C4-2B (cell line): ENCODE results near the gene CPSF6.
"Not testable (repeated sequence)": the region's sequence is repeated elsewhere in the genome, so short reads cannot be mapped to it uniquely, and the experiment has no call there.

Experiments
- H3K27ac ChIP-seq: fragments of 450-650 bp; 2 replicates; pipeline ENCODE4 v1.5.1; 2017
- CTCF ChIP-seq: fragments of 450-650 bp; conservative IDR thresholded peaks from 2 replicates; pipeline ENCODE4 v1.5.1; 2017; ENCODE audit warnings: mild to moderate bottlenecking
- ZFX ChIP-seq: fragments of 450-650 bp; IDR thresholded peaks from 2 replicates; pipeline ENCODE4 v1.6.1; 2017

CPSF6 gene

GRCh38 chr12:69239352-69239921, at the start of gene CPSF6:
TSS of gene CPSF6 (plus strand) at chr12:69239569. CDS start at chr12:69239647, 78 bp downstream.
- TF ChIP-seq ZFX, result no peak
- no peak for TF ChIP-seq CTCF
- peak within 1 kb of the TSS; percentile 87 for H3K27ac ChIP-seq

- TF ChIP-seq ZFX (no peak), CTCF (peak; percentile 80)
- H3K27ac ChIP-seq, result no peak overlapping the region
These were observed 42.8 kb upstream of the CPSF6 start for GRCh38 chr12:69196302-69197288.

- H3K27ac ChIP-seq, result not testable (repeated sequence)
These were observed 39.4 kb upstream of the CPSF6 start for GRCh38 chr12:69199976-69200375.

- TF ChIP-seq ZFX (no peak), CTCF (no peak)
- no peak overlapping the region for H3K27ac ChIP-seq
These were observed 35.2 kb upstream of the CPSF6 start for GRCh38 chr12:69204191-69204590.

- no peak overlapping the region for H3K27ac ChIP-seq
These were observed 28.7 kb upstream of the CPSF6 start for GRCh38 chr12:69210661-69211060.

GRCh38 chr12:69211160-69211559, 28.2 kb upstream of the CPSF6 start:
- TF ChIP-seq ZFX, result no peak
- no peak for TF ChIP-seq CTCF

More at GRCh38 chr12:69210661-69211060, 28.7 kb upstream of the CPSF6 start:
- TF ChIP-seq CTCF (no peak), ZFX (no peak)

GRCh38 chr12:69214169-69214568, 25.2 kb upstream of the CPSF6 start:
- TF ChIP-seq ZFX (no peak), CTCF (no peak)
- H3K27ac ChIP-seq, result no peak overlapping the region

More at GRCh38 chr12:69211160-69211559, 28.2 kb upstream of the CPSF6 start:
- no peak overlapping the region for H3K27ac ChIP-seq
